Measurements from ENCODE around the gene DMRTA2.
A peak's percentile ranks its signal among the peaks of the same experiment; 100 is the strongest.

DNA sequence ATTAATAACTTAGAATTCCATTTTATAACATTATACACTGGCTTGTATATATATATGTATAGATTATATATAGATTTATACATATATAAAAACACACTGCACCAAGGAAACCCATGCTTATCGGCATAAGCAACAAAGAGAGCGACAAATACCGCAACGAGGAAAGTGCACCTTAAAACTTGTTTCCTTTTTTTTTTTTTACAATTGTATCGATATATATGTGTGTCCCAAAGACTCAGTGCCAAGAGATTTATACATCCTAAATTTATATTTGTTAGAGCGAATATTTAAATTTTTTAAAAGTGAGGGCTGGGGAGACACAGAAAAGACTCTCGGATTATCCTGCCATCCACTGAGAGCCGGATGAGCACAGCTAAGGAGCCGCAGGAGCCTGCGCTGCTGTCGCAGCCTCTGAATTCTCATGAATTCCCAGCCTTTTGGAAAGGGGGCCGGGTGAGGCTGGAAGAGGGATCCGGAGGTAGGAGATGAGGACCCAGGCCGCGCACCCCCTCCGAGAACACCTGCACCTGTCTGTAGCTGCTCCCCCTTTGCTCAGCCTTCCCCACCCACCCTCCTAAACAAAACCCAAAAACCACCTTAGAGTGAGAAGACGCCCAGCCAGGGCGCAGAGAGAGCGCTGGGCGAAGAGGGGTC, 5.2 kb downstream of the DMRTA2 start:
- TF ChIP-seq EZH2 (IDR thresholded peaks at IDR 0.05; ENCODE audit: borderline replicate concordance) (no peak), EZH2phosphoT487 (IDR thresholded peaks at IDR 0.05; ENCODE audit: low read depth, severe bottlenecking, unreplicated experiment) (peak; percentile 15)
